Mesothelial cell of epicardium (in vitro differentiated cells): ENCODE results near the gene CEP250. TPM values are rescaled to one million over a fixed set of nuclear protein-coding genes. Genes with fewer than 3 reads are reported as not detected.

Source experiments
- DNase-seq, 2 experiments: peaks; one replicate each; pipeline ENCODE4 v3.0.0; 2021; ENCODE audit warnings: low spot score in 2 of 2; ENCODE audit not compliant: unreplicated experiment in 2 of 2
- H3K27ac Mint-ChIP-seq: 2 replicates; pipeline ENCODE4 v1.8.0; 2021; ENCODE audit warnings: mixed read lengths
- H3K27me3 Mint-ChIP-seq: 2 replicates; pipeline ENCODE4 v1.8.0; 2021; ENCODE audit warnings: low read depth, mixed read lengths
- H3K36me3 Mint-ChIP-seq: 2 replicates; pipeline ENCODE4 v1.8.0; 2021; ENCODE audit warnings: mixed read lengths
- H3K4me1 Mint-ChIP-seq: 2 replicates; pipeline ENCODE4 v1.8.0; 2021; ENCODE audit warnings: mixed read lengths
- H3K4me3 Mint-ChIP-seq: 2 replicates; pipeline ENCODE4 v1.8.0; 2021; ENCODE audit warnings: mild to moderate bottlenecking, moderate library complexity, mixed read lengths
- H3K9me3 Mint-ChIP-seq: 2 replicates; pipeline ENCODE4 v1.8.0; 2021; ENCODE audit warnings: mixed read lengths
- total RNA-seq: library from RNA; stranded (reverse); gene quantifications from 3 replicates; pipeline ENCODE4 v1.2.1, GENCODE V29; 2021
- TF ChIP-seq, protein P1 (sequence below): fragments of 200-600 bp; sonication (generic); IDR thresholded peaks from one replicate; pipeline ENCODE4 v1.5.0; 2021; ENCODE audit warnings: antibody characterized with exemption; ENCODE audit not compliant: unreplicated experiment

Gene CEP250
- total RNA-seq, 1 donor from 2014 or later, result 65.5 TPM

DNA sequence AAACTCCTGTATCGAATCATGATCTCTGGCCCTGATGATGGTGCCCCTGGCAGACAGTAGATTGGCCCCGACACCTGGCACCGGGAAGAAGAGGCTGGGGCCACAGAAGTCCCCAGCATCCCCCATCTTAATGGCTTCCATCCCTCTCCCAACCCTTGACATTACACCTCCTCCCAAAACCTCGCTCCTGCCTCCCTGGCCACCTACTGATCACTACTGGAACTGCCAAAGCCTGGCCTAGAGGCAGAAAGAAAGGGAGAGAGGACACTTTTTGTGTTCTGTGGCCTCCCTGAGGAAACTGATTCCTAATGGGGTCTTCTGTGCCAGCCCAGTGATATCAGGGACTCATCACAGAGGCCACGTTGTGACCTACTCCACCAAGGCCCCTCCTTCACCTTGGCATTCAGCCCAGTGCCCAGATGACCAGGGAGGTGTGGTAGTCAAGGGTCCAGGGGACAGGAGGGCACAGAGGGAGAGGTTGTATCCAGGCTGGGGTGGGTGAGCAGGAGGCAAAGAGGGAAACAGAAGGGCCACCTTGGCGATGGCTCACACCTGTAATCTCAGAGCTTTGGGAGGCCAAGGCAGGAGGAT is 68.0 kb downstream of the CEP250 start:
- TF ChIP-seq, protein P1, sequence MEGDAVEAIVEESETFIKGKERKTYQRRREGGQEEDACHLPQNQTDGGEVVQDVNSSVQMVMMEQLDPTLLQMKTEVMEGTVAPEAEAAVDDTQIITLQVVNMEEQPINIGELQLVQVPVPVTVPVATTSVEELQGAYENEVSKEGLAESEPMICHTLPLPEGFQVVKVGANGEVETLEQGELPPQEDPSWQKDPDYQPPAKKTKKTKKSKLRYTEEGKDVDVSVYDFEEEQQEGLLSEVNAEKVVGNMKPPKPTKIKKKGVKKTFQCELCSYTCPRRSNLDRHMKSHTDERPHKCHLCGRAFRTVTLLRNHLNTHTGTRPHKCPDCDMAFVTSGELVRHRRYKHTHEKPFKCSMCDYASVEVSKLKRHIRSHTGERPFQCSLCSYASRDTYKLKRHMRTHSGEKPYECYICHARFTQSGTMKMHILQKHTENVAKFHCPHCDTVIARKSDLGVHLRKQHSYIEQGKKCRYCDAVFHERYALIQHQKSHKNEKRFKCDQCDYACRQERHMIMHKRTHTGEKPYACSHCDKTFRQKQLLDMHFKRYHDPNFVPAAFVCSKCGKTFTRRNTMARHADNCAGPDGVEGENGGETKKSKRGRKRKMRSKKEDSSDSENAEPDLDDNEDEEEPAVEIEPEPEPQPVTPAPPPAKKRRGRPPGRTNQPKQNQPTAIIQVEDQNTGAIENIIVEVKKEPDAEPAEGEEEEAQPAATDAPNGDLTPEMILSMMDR, result no peak
- peaks cover 4% of the 10 kb centered on the region for H3K9me3 Mint-ChIP-seq
- H3K4me1 Mint-ChIP-seq, result no peaks in the 10 kb centered on the region
- H3K27ac Mint-ChIP-seq, result no peak overlapping the region
- H3K4me3 Mint-ChIP-seq, result no peak overlapping the region
- DNase-seq, result no peak
- H3K36me3 Mint-ChIP-seq, result no peaks in the 10 kb centered on the region
- no peaks in the 10 kb centered on the region for H3K27me3 Mint-ChIP-seq

- H3K9me3 Mint-ChIP-seq, result peaks cover 4% of the 10 kb centered on the region
- TF ChIP-seq, protein P1, result no peak
- DNase-seq, result no peak
- H3K27me3 Mint-ChIP-seq, result no peaks in the 10 kb centered on the region
- H3K4me1 Mint-ChIP-seq, result no peaks in the 10 kb centered on the region
- H3K4me3 Mint-ChIP-seq, result no peak overlapping the region
- H3K27ac Mint-ChIP-seq, result no peak overlapping the region
- H3K36me3 Mint-ChIP-seq, result no peaks in the 10 kb centered on the region
Observed at GRCh38 chr20:35525639-35526038, 70.2 kb downstream of the CEP250 start.

DNA sequence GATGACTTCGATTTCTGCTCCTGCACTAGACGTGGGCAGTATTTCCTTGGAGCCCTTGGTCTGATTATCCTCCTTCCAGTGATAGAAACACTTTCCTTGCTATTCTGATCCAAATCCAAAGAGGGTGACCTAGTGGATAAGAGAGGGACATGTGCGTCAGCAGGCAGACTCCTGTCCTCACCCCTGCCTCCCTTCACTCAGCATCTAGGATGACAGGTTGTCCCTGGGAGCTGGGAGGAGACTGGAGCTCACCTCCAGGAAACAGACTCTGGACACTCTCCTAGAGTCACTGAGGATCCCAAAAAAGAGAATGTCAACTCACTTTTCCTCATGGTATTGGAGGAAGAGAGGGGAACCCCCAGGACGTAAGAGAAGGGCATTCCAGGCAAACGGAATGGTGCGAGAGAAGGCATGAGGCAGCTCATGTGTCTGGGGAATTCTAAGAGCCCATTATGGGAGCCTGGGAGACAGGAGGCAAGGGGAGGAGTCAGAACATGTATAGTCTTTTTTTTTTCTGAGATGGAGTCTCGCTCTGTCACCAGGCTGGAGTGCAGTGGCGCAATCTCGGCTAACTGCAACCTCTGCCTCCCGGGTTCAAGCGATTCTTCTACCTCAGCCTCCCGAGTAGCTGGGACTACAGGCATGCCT is 71.8 kb downstream of the CEP250 start:
- no peaks in the 10 kb centered on the region for H3K36me3 Mint-ChIP-seq
- H3K9me3 Mint-ChIP-seq, result no peaks in the 10 kb centered on the region
- no peaks in the 10 kb centered on the region for H3K27me3 Mint-ChIP-seq
- no peak for DNase-seq
- no peaks in the 10 kb centered on the region for H3K4me1 Mint-ChIP-seq
- no peak overlapping the region for H3K27ac Mint-ChIP-seq
- TF ChIP-seq, protein P1, result no peak
- no peak overlapping the region for H3K4me3 Mint-ChIP-seq

DNA sequence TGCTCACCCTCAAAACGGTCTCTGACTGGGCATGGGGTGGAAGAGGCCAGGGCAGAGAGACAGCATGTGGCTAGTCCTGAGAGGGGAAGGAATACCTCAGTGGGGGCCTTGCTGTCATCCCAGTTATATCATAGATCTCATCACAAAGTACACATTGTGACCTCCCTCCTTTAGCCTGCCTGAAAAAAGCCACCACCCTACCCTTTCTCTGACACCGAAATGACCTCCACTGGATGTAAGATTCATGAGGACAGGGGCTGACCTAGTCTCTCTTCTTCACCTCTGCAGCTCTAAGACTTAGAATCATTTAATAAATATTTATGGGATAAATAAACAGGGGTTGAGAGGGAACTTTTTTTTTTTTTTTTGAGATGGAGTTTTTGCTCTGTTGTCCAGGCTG is 74.2 kb downstream of the CEP250 start, which contains the start of gene C20orf173:
C20orf173 (minus strand) TSS at position 101 of the 400 bp plus-strand sequence. CDS start 279 bp downstream, outside the sequence.
- TF ChIP-seq, protein P1, result no peak
- no peaks in the 10 kb centered on the region for H3K36me3 Mint-ChIP-seq
- DNase-seq, result no peak
- H3K27ac Mint-ChIP-seq, result no peak within 1 kb of the TSS
- H3K4me1 Mint-ChIP-seq, result no peaks in the 10 kb centered on the region
- H3K9me3 Mint-ChIP-seq, result no peaks in the 10 kb centered on the region
- H3K4me3 Mint-ChIP-seq, result no peak within 1 kb of the TSS
- H3K27me3 Mint-ChIP-seq, result no peaks in the 10 kb centered on the region

DNA sequence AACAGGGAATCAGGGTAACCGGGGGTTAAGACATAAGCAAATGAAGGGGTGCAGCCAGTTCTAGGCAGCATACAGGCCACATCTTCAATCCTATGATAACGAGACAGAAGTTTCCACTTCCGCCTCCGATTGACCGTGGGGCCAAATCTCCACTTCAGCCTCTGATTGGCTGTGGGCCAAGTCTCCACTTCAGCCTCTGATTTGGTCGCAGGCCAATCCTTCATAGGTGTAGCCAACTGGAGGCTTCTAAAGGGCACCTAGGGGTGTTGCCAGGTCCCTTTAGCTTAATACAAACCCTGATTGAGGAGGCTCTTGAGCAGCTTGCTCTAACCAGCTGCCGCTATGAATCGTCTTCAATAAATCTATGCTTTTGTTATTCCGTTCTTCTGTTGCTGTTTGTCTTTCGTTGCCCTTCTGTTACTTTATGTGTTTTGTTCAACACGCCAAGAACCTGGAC is 84.4 kb downstream of the CEP250 start:
- H3K27me3 Mint-ChIP-seq, result no peaks in the 10 kb centered on the region
- H3K9me3 Mint-ChIP-seq, result no peaks in the 10 kb centered on the region
- peaks cover 5% of the 10 kb centered on the region for H3K36me3 Mint-ChIP-seq
- H3K27ac Mint-ChIP-seq, result peak overlapping the region; percentile 82
- TF ChIP-seq, protein P1, result no peak
- H3K4me1 Mint-ChIP-seq, result peaks cover 18% of the 10 kb centered on the region
- peak overlapping the region; percentile 70 for H3K4me3 Mint-ChIP-seq
- peak; percentile 56 to 70 for DNase-seq
